ENCODE results near the gene C19orf33.
"Not testable (repeated sequence)": the region's sequence is repeated elsewhere in the genome, so short reads cannot be mapped to it uniquely, and the experiment has no call there.

The C19orf33 gene

GRCh38 chr19:38333245-38333644 is 29.2 kb downstream of the C19orf33 start:
- no peak overlapping the region for H3K27ac ChIP-seq
- no peak for TF ChIP-seq CTCF (conservative IDR thresholded peaks at IDR 0.05)

GRCh38 chr19:38335949-38336637 is 32.0 kb downstream of the C19orf33 start:
- peak overlapping the region; percentile 79 for H3K27ac ChIP-seq
- no peak for TF ChIP-seq CTCF (conservative IDR thresholded peaks at IDR 0.05)

GRCh38 chr19:38336638-38337359 is 32.7 kb downstream of the C19orf33 start:
- peak overlapping the region; percentile 79 for H3K27ac ChIP-seq
- no peak for TF ChIP-seq CTCF (conservative IDR thresholded peaks at IDR 0.05)

- H3K27ac ChIP-seq = peak overlapping the region; percentile 79
- TF ChIP-seq CTCF (conservative IDR thresholded peaks at IDR 0.05) = no peak
Measured at GRCh38 chr19:38337360-38337653, 33.3 kb downstream of the C19orf33 start.

GRCh38 chr19:38339011-38339410 is 35.0 kb downstream of the C19orf33 start:
- H3K27ac ChIP-seq = not testable (repeated sequence)

GRCh38 chr19:38340927-38341326 is 36.9 kb downstream of the C19orf33 start:
- no peak for TF ChIP-seq CTCF (conservative IDR thresholded peaks at IDR 0.05)

GRCh38 chr19:38346837-38347236 is 42.8 kb downstream of the C19orf33 start:
- no peak overlapping the region for H3K27ac ChIP-seq
- TF ChIP-seq CTCF (conservative IDR thresholded peaks at IDR 0.05) = no peak

More at GRCh38 chr19:38340927-38341326, 36.9 kb downstream of the C19orf33 start:
- no peak overlapping the region for H3K27ac ChIP-seq

- no peak overlapping the region for H3K27ac ChIP-seq
- TF ChIP-seq CTCF (conservative IDR thresholded peaks at IDR 0.05) = no peak
Measured at GRCh38 chr19:38350883-38351282, 46.8 kb downstream of the C19orf33 start.

Data from VCaP (cell line).